ENCODE data around the gene SLITRK3. TPM values are rescaled to one million over a fixed set of nuclear protein-coding genes. Genes with fewer than 3 reads are reported as not detected.

Gene SLITRK3
- total RNA-seq, 2 donors from 2014 or later, result not detected

DNA sequence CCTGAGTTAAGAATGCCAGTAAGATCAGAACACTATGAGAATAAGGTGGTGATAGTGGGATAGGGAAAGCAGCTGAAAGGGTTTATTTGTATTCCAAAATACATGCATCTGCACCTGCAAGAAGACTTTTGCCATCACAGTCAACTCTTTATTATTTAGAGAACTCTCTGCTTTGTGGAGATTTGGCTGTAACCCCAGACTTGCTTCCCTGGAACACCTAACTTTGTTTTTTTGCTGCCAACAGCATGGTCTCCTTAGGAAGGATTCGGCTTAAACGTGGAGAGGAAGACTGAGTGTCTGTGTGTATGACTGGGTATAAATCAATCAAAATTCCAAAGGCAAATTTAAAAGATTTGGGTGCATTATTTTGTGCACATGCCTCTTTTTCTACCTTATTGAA is 21.6 kb upstream of the SLITRK3 start:
- DNase-seq (no peak), ATAC-seq (no peak)
- TF ChIP-seq, protein P1, sequence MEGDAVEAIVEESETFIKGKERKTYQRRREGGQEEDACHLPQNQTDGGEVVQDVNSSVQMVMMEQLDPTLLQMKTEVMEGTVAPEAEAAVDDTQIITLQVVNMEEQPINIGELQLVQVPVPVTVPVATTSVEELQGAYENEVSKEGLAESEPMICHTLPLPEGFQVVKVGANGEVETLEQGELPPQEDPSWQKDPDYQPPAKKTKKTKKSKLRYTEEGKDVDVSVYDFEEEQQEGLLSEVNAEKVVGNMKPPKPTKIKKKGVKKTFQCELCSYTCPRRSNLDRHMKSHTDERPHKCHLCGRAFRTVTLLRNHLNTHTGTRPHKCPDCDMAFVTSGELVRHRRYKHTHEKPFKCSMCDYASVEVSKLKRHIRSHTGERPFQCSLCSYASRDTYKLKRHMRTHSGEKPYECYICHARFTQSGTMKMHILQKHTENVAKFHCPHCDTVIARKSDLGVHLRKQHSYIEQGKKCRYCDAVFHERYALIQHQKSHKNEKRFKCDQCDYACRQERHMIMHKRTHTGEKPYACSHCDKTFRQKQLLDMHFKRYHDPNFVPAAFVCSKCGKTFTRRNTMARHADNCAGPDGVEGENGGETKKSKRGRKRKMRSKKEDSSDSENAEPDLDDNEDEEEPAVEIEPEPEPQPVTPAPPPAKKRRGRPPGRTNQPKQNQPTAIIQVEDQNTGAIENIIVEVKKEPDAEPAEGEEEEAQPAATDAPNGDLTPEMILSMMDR (IDR thresholded peaks at IDR 0.05), result no peak
- no peak for TF ChIP-seq POLR2A (IDR thresholded peaks at IDR 0.05)
- H3K4me1 ChIP-seq, result no peaks in the 10 kb centered on the region
- intact Hi-C loops (cut with DNase I), result no loop called here
- no peak overlapping the region for H3K27ac ChIP-seq
- 38 to 52% methylated on average over 2 of the region's 2 CpGs for WGBS, 2 donors
- no peaks in the 10 kb centered on the region for H3K9me3 ChIP-seq
- no peak overlapping the region for H3K4me3 ChIP-seq
- no peaks in the 10 kb centered on the region for H3K27me3 ChIP-seq
- H3K36me3 ChIP-seq (replicated peaks in 1 of 2; ENCODE audit: insufficient read depth in 1 of 2, low read depth in 2 of 2), result no peaks in the 10 kb centered on the region

DNA sequence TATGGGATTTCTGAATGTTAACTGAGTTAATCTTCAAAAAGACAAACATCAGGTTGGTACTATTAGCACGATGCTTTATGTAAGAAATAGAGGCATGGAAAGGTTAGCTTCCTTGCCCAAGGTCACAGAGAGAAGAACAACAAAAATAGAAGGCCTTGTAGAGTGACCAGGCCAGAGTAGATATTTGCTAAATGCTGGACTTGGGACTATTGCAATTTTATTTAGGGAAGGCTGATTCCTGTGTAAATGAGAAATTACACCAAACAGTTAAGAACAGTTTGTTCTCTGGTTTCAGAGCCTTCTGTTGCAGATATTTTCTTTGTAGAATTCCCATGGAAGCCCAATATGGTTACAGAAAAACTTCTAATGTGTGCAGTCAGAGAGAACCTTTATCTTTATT is 16.4 kb upstream of the SLITRK3 start:
- WGBS, 2 donors, result 30 to 42% methylated on average over 1 of the region's 1 CpG
- H3K27ac ChIP-seq, result no peak overlapping the region
- no peak overlapping the region for H3K4me3 ChIP-seq
- no peaks in the 10 kb centered on the region for H3K9me3 ChIP-seq
- DNase-seq (no peak), ATAC-seq (no peak)
- no peaks in the 10 kb centered on the region for H3K36me3 ChIP-seq (replicated peaks in 1 of 2; ENCODE audit: insufficient read depth in 1 of 2, low read depth in 2 of 2)
- TF ChIP-seq, protein P1 (IDR thresholded peaks at IDR 0.05), result no peak
- no peak for TF ChIP-seq POLR2A (IDR thresholded peaks at IDR 0.05)
- H3K4me1 ChIP-seq, result no peaks in the 10 kb centered on the region
- intact Hi-C loops (cut with DNase I), result no loop called here
- no peaks in the 10 kb centered on the region for H3K27me3 ChIP-seq

DNA sequence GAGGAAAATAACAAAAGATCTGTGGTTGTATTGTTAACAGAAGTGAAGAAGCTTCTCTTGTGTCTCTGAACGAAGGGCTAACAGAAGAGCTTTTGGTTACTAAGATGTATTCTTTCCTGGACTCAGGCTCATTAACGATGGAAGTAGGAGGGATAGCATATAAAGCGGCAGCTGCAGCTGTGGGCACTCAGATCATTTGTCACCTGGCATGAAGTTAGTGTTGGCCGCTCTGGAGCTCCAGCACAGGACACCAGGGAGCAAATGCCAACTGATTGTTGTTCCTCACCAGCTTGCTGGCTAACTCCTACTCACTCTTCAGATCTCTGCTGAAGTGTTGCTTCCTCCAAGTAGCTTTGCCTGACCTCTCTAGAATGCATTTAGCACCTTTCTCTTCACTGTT is 15.5 kb upstream of the SLITRK3 start:
- no peaks in the 10 kb centered on the region for H3K9me3 ChIP-seq
- H3K4me3 ChIP-seq, result no peak overlapping the region
- no peaks in the 10 kb centered on the region for H3K36me3 ChIP-seq (replicated peaks in 1 of 2; ENCODE audit: insufficient read depth in 1 of 2, low read depth in 2 of 2)
- DNase-seq (peak in 1 of 4 donors; percentile 33), ATAC-seq (no peak)
- intact Hi-C loops (cut with DNase I), result no loop called here
- H3K27me3 ChIP-seq, result no peaks in the 10 kb centered on the region
- TF ChIP-seq, protein P1 (IDR thresholded peaks at IDR 0.05), result no peak
- TF ChIP-seq POLR2A (IDR thresholded peaks at IDR 0.05), result no peak
- WGBS, 2 donors, result 58% methylated on average over 4 of the region's 4 CpGs
- no peaks in the 10 kb centered on the region for H3K4me1 ChIP-seq
- H3K27ac ChIP-seq, result no peak overlapping the region

DNA sequence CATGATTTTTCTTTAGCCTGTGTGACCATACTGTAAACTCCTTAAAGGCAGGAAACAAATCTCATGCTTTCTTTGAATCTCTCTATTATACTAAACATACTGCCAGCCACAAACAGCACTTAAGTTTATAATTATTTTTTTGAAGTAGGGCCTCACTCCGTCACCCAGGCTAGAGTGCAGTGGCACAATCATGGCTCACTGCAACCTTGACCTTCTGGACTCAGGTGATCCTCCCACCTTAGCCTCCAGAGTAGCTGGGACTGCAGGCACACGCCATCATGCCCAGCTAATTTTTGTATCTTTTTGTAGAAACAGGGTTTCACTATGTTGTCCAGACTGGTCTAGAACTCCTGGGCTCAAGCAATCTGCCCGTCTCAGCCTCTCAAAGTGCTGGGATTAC is 14.5 kb upstream of the SLITRK3 start:
- no peak for TF ChIP-seq POLR2A (IDR thresholded peaks at IDR 0.05)
- TF ChIP-seq, protein P1 (IDR thresholded peaks at IDR 0.05), result no peak
- DNase-seq, result no peak
- Histone ChIP-seq H3K4me3 (no peak overlapping the region), H3K27ac (no peak overlapping the region), H3K27me3 (no peaks in the 10 kb centered on the region), H3K9me3 (no peaks in the 10 kb centered on the region), H3K36me3 (replicated peaks in 1 of 2; ENCODE audit: insufficient read depth in 1 of 2, low read depth in 2 of 2) (no peaks in the 10 kb centered on the region), H3K4me1 (no peaks in the 10 kb centered on the region)
- no peak for ATAC-seq
- 87 to 91% methylated on average over 3 of the region's 3 CpGs for WGBS, 2 donors
- intact Hi-C loops (cut with DNase I), result no loop called here

DNA sequence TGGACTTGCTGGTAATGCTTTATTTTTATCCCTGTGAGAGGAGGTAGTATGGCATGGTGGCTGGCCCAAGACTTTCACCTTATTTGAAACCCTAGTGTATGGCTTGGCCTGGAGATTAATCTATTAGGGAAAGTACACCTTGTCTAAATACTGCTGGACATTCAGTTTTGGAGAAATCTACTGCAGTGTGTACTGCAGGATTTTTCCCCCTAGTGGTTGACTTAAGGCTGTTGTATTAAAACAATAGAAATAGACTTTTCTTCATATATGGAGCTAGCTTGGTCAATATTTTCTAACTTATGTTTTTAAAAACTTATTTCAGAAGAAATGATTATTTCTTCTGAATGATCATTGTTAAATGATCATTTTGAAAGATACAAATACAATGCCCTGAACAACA is 13.9 kb upstream of the SLITRK3 start:
- DNase-seq (no peak), ATAC-seq (no peak)
- TF ChIP-seq, protein P1 (IDR thresholded peaks at IDR 0.05), result peak in 4 of 7 experiments; percentile 9 to 27 (median 12)
- no peak for TF ChIP-seq POLR2A (IDR thresholded peaks at IDR 0.05)
- intact Hi-C loops (cut with DNase I), result no loop called here
- Histone ChIP-seq H3K27me3 (no peaks in the 10 kb centered on the region), H3K36me3 (replicated peaks in 1 of 2; ENCODE audit: insufficient read depth in 1 of 2, low read depth in 2 of 2) (no peaks in the 10 kb centered on the region), H3K4me1 (no peaks in the 10 kb centered on the region), H3K27ac (no peak overlapping the region), H3K9me3 (no peaks in the 10 kb centered on the region), H3K4me3 (no peak overlapping the region)
